HepG2 (cell line): ENCODE results near the gene FBXW12. TPM values are rescaled to one million over a fixed set of nuclear protein-coding genes. Genes with fewer than 3 reads are reported as not detected.
A peak's percentile ranks its signal among the peaks of the same experiment; 100 is the strongest.

Source experiments
- ARNT ChIP-seq: fragments of 450-650 bp; IDR thresholded peaks from 2 replicates; pipeline ENCODE4 v1.6.1; 2017
- BHLHE40 ChIP-seq: IDR thresholded peaks from 2 replicates; pipeline ENCODE4 v1.6.1; 2011; ENCODE audit warnings: low read length, improper control_type of control experiment
- CENPX ChIP-seq: sonication (generic); formaldehyde crosslinking; IDR thresholded peaks from 2 replicates; pipeline ENCODE4 v1.9.0; 2021; ENCODE audit warnings: mild to moderate bottlenecking, missing genetic modification reagents, moderate library complexity
- GABPA ChIP-seq, 2 experiments: IDR thresholded peaks; 2 replicates each; pipeline ENCODE4 v1.6.1; 2011 to 2016; ENCODE audit warnings: low read depth in 2 of 2, low read length in 1 of 2, missing biosample characterization in 1 of 2, missing genetic modification characterization in 1 of 2
- GATA4 ChIP-seq: sonication (generic); IDR thresholded peaks from 2 replicates; pipeline ENCODE4 v1.6.1; 2016; ENCODE audit warnings: antibody characterized with exemption, low read depth, borderline replicate concordance
- GFI1 ChIP-seq: sonication (generic); formaldehyde crosslinking; IDR thresholded peaks from 2 replicates; pipeline ENCODE4 v1.5.0; 2020; ENCODE audit warnings: missing genetic modification reagents, mild to moderate bottlenecking, borderline replicate concordance
- GLI4 ChIP-seq: sonication (generic); formaldehyde crosslinking; IDR thresholded peaks from 2 replicates; pipeline ENCODE4 v1.5.1; 2020; ENCODE audit warnings: missing genetic modification reagents, mild to moderate bottlenecking, moderate library complexity, borderline replicate concordance
- HOXA7 ChIP-seq: sonication (generic); formaldehyde crosslinking; IDR thresholded peaks from 2 replicates; pipeline ENCODE4 v1.8.1; 2022; ENCODE audit warnings: mild to moderate bottlenecking, missing genetic modification reagents, moderate library complexity
- SP5 ChIP-seq: IDR thresholded peaks from 2 replicates; pipeline ENCODE4 v1.6.1; 2016; ENCODE audit warnings: low read depth, borderline replicate concordance
- ZKSCAN1 ChIP-seq: fragments of 150-350 bp; IDR thresholded peaks from 2 replicates; pipeline ENCODE4 v1.6.1; 2014; ENCODE audit warnings: low read length
- ZKSCAN8 ChIP-seq: IDR thresholded peaks from 2 replicates; pipeline ENCODE4 v1.6.1; 2016; ENCODE audit warnings: borderline replicate concordance, missing genetic modification reagents, missing compliant biosample characterization
- ZNF160 ChIP-seq: sonication (generic); formaldehyde crosslinking; IDR thresholded peaks from 2 replicates; pipeline ENCODE4 v1.8.0; 2022; ENCODE audit warnings: mild to moderate bottlenecking, inconsistent platforms, missing genetic modification reagents
- ZNF629 ChIP-seq: sonication (generic); formaldehyde crosslinking; conservative IDR thresholded peaks from 2 replicates; pipeline ENCODE4 v1.5.0; 2020; ENCODE audit warnings: missing genetic modification reagents
- ZNF839 ChIP-seq: sonication (generic); formaldehyde crosslinking; IDR thresholded peaks from 2 replicates; pipeline ENCODE4 v1.4.0; 2020; ENCODE audit warnings: missing genetic modification reagents, mild to moderate bottlenecking, borderline replicate concordance
- polyA plus RNA-seq, 8 experiments: library from polyadenylated mRNA; depleted of rRNA in 3 of 8; stranded (reverse) in 7 of 8; unstranded in 1 of 8; fragments of >200 nt; fragmentation: Illumina TruSeq in 4 of 8; extraction: Trizol in 4 of 8; gene quantifications; 2 replicates each; pipeline versions ENCODE4 v1.2.1 to v1.2.3, GENCODE V29; 2011 to 2016; ENCODE audit warnings: low read depth in 4 of 8, missing spikeins in 1 of 8, mixed read lengths in 1 of 8; ENCODE audit not compliant: insufficient read depth in 1 of 8
- total RNA-seq, 5 experiments: library from RNA; depleted of rRNA; stranded (reverse); fragments of >200 nt; fragmentation: Illumina TruSeq; extraction: Trizol; gene quantifications; 2 replicates each; pipeline ENCODE4 v1.2.3, GENCODE V29; 2016; ENCODE audit warnings: low read depth in 1 of 5
- TF ChIP-seq, protein P1 (sequence below): sonication (generic); formaldehyde crosslinking; IDR thresholded peaks from one replicate; pipeline ENCODE4 v1.5.1; 2020; ENCODE audit warnings: mild to moderate bottlenecking, missing genetic modification reagents; ENCODE audit errors: not compliant biosample characterization
- TF ChIP-seq, protein P2 (sequence below): sonication (generic); formaldehyde crosslinking; IDR thresholded peaks from 2 replicates; pipeline ENCODE4 v1.5.1; 2020; ENCODE audit warnings: mild to moderate bottlenecking, missing genetic modification reagents
- TF ChIP-seq, protein P3 (sequence below): sonication (generic); formaldehyde crosslinking; IDR thresholded peaks from 2 replicates; pipeline ENCODE4 v1.4.0; 2020; ENCODE audit warnings: missing genetic modification reagents

FBXW12 gene
- total and polyA plus RNA-seq, 2 of the 13 experiments (the other 11 are each of a cell fraction or from before 2014, with no cell fraction given), result not detected

DNA sequence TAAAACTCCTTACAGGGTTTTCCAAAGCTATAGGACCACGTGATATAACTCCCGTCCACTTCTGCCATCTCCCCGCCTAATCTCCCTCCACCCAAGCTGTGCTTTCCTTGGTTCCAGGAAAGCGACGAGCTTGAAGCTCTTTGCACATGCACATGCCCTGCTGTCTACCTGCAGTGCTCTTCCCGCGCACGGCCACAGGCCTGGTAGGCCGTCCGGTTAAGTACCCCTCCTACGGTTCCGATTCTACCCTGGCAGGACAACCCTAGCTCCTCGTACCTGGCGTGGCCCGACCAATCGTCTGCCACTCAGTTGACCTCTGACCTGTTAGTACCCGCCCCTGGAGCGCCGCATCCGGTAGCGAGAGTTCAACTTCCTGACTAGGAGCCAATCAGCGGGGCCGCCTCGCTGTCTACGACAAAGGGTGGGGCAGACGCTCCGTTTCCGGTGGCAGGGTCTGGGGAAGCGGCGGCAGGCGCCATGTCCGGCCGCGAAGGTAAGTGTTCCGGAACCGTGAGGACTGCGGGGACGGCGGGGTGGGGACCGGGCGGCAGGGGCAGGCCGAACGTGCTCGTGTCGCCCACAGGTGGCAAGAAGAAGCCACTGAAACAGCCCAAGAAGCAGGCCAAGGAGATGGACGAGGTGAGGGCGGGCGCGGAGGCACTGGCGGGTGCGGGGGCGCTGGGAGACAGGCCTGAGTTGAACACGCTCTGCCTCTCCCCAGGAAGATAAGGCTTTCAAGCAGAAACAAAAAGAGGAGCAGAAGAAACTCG lies 68.0 kb downstream of the FBXW12 start, which contains the start of the genes CCDC51 and TMA7 (continued):
- TF ChIP-seq, protein P1, sequence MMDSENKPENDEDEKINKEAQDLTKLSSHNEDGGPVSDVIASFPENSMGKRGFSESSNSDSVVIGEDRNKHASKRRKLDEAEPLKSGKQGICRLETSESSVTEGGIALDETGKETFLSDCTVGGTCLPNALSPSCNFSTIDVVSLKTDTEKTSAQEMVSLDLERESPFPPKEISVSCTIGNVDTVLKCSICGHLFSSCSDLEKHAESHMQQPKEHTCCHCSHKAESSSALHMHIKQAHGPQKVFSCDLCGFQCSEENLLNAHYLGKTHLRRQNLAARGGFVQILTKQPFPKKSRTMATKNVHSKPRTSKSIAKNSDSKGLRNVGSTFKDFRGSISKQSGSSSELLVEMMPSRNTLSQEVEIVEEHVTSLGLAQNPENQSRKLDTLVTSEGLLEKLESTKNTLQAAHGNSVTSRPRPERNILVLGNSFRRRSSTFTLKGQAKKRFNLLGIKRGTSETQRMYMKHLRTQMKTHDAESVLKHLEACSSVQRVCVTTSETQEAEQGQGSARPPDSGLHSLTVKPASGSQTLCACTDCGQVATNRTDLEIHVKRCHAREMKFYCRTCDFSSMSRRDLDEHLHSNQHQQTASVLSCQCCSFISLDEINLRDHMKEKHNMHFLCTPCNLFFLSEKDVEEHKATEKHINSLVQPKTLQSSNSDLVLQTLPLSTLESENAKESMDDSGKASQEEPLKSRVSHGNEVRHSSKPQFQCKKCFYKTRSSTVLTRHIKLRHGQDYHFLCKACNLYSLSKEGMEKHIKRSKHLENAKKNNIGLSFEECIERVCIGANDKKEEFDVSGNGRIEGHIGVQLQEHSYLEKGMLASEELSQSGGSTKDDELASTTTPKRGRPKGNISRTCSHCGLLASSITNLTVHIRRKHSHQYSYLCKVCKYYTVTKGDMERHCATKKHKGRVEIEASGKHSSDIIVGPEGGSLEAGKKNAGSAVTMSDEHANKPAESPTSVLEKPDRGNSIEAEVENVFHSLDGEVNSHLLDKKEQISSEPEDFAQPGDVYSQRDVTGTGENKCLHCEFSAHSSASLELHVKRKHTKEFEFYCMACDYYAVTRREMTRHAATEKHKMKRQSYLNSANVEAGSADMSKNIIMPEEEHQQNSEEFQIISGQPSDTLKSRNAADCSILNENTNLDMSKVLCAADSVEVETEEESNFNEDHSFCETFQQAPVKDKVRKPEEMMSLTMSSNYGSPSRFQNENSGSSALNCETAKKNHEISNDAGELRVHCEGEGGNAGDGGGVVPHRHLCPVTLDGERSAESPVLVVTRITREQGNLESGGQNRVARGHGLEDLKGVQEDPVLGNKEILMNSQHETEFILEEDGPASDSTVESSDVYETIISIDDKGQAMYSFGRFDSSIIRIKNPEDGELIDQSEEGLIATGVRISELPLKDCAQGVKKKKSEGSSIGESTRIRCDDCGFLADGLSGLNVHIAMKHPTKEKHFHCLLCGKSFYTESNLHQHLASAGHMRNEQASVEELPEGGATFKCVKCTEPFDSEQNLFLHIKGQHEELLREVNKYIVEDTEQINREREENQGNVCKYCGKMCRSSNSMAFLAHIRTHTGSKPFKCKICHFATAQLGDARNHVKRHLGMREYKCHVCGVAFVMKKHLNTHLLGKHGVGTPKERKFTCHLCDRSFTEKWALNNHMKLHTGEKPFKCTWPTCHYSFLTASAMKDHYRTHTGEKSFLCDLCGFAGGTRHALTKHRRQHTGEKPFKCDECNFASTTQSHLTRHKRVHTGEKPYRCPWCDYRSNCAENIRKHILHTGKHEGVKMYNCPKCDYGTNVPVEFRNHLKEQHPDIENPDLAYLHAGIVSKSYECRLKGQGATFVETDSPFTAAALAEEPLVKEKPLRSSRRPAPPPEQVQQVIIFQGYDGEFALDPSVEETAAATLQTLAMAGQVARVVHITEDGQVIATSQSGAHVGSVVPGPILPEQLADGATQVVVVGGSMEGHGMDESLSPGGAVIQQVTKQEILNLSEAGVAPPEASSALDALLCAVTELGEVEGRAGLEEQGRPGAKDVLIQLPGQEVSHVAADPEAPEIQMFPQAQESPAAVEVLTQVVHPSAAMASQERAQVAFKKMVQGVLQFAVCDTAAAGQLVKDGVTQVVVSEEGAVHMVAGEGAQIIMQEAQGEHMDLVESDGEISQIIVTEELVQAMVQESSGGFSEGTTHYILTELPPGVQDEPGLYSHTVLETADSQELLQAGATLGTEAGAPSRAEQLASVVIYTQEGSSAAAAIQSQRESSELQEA (CRISPR knock-in tag), result no peak
- TF ChIP-seq, protein P2, sequence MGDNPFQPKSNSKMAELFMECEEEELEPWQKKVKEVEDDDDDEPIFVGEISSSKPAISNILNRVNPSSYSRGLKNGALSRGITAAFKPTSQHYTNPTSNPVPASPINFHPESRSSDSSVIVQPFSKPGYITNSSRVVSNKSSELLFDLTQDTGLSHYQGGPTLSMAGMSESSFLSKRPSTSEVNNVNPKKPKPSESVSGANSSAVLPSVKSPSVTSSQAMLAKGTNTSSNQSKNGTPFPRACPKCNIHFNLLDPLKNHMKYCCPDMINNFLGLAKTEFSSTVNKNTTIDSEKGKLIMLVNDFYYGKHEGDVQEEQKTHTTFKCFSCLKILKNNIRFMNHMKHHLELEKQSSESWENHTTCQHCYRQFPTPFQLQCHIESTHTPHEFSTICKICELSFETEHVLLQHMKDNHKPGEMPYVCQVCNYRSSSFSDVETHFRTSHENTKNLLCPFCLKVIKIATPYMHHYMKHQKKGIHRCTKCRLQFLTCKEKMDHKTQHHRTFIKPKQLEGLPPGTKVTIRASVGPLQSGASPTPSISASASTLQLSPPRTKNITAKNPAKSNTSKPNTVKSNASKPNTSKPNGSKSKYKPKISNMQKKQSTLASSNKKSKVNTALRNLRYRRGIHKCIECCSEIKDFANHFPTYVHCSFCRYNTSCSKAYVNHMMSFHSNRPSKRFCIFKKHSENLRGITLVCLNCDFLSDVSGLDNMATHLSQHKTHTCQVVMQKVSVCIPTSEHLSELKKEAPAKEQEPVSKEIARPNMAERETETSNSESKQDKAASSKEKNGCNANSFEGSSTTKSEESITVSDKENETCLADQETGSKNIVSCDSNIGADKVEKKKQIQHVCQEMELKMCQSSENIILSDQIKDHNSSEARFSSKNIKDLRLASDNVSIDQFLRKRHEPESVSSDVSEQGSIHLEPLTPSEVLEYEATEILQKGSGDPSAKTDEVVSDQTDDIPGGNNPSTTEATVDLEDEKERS (CRISPR knock-in tag), result 0 out of 2 replicates have a peak, but pooled peaks have one; percentile 68
- peak; percentile 94 for TF ChIP-seq GABPA (IDR thresholded peaks at IDR 0.05; ENCODE audit: low read depth, low read length)
- TF ChIP-seq GABPA (CRISPR knock-in tag; IDR thresholded peaks at IDR 0.05; ENCODE audit: low read depth), result peak; percentile 99
- no peak for TF ChIP-seq ZNF629 (CRISPR knock-in tag)
- no peak for TF ChIP-seq ZKSCAN8 (CRISPR knock-in tag)
- no peak for TF ChIP-seq ZNF839 (CRISPR knock-in tag)
- TF ChIP-seq CENPX (CRISPR knock-in tag), result no peak
- no peak for TF ChIP-seq ARNT
- no peak for TF ChIP-seq GATA4
- TF ChIP-seq GFI1 (CRISPR knock-in tag), result no peak; the same call in 1 of the 2 replicates
- TF ChIP-seq GLI4, result no peak
- TF ChIP-seq, protein P3, sequence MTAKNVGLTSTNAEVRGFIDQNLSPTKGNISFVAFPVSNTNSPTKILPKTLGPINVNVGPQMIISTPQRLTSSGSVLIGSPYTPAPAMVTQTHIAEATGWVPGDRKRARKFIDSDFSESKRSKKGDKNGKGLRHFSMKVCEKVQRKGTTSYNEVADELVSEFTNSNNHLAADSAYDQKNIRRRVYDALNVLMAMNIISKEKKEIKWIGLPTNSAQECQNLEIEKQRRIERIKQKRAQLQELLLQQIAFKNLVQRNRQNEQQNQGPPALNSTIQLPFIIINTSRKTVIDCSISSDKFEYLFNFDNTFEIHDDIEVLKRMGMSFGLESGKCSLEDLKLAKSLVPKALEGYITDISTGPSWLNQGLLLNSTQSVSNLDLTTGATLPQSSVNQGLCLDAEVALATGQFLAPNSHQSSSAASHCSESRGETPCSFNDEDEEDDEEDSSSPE, result peak; percentile 95
- TF ChIP-seq HOXA7 (CRISPR knock-in tag), result no peak
- TF ChIP-seq ZNF160, result 0 out of 2 replicates have a peak, but pooled peaks have one; percentile 32
- TF ChIP-seq BHLHE40, result no peak
- peak; percentile 29; the same call in 1 of the 2 replicates for TF ChIP-seq SP5 (CRISPR knock-in tag)
- no peak for TF ChIP-seq ZKSCAN1
